Left lung (tissue), 10 donors: Measurements from ENCODE around the gene PRDM8. TPM values are rescaled to one million over a fixed set of nuclear protein-coding genes. Genes with fewer than 3 reads are reported as not detected.

Experiments
- ATAC-seq: fragments of 200-7000 bp; cut with Tn5 transposase; one replicate; pipeline ENCODE4 v1.9.1; 2020; ENCODE audit warnings: moderate library complexity
- DNase-seq, 4 donors: peaks; one replicate each; pipeline ENCODE4 v3.0.0-alpha.2; 2013 to 2020
- H3K27ac ChIP-seq, 2 donors: fragments of 200-600 bp; sonication (generic) in 1 of 2; one replicate each; pipeline versions ENCODE4 v1.5.0 to v1.8.0; 2020 to 2021
- H3K27me3 ChIP-seq, 2 donors: fragments of 200-600 bp; sonication (generic) in 1 of 2; one replicate each; pipeline versions ENCODE4 v1.5.0 to v1.8.0; 2020 to 2021
- H3K36me3 ChIP-seq, 2 donors: fragments of 200-600 bp; sonication (generic) in 1 of 2; one replicate each; pipeline versions ENCODE4 v1.5.0 to v1.8.0; 2020 to 2021
- H3K4me1 ChIP-seq, 2 donors: fragments of 200-600 bp; one replicate each; pipeline ENCODE4 v1.8.0; 2021
- H3K4me3 ChIP-seq, 2 donors: fragments of 200-600 bp; sonication (generic) in 1 of 2; one replicate each; pipeline versions ENCODE4 v1.5.0 to v1.8.0; 2020 to 2021; ENCODE audit warnings: mild to moderate bottlenecking in 1 of 2
- H3K9me3 ChIP-seq, 2 donors: fragments of 200-600 bp; sonication (generic) in 1 of 2; one replicate each; pipeline versions ENCODE4 v1.5.0 to v1.8.0; 2020 to 2021
- CTCF ChIP-seq, 2 donors: fragments of 200-600 bp; sonication (generic) in 1 of 2; IDR thresholded peaks; one replicate each; pipeline versions ENCODE4 v1.5.0 to v1.8.0; 2021; ENCODE audit warnings: antibody characterized with exemption in 2 of 2
- intact Hi-C, 2 donors: fragments of 100-400 bp; cut with DNase I; formaldehyde crosslinking; loops; one replicate each; pipeline versions ENCODE4 v1.11.2 to v1.14.2; 2022
- polyA plus RNA-seq, 6 donors: library from polyadenylated mRNA; unstranded; fragments of 120-200 nt; gene quantifications; one replicate each; pipeline ENCODE4 v1.2.1, GENCODE V29; 2013; ENCODE audit not compliant: insufficient read length in 6 of 6
- total RNA-seq, 2 donors: library from RNA; stranded (reverse); fragmentation: NEBNext Ultra II Directional; extraction: Animal tissue kit (Norgen Biotek cat#: 25700); gene quantifications; one replicate each; pipeline ENCODE4 v1.2.1, GENCODE V29; 2021
- donor health status: DM: no; HTN: yes; CAD: no.
- donor health status: DM: no; HTN: no; CAD: no.

The PRDM8 gene
- total and polyA plus RNA-seq, 8 donors = 0.41 to 1.9 (median 1.2) TPM

- Histone ChIP-seq H3K9me3 (no peaks in the 10 kb centered on the region), H3K36me3 (no peaks in the 10 kb centered on the region), H3K4me3 (no peak overlapping the region), H3K4me1 (peaks cover 8 to 49% of the 10 kb centered on the region in 2 donors), H3K27me3 (peaks cover 82 to 100% of the 10 kb centered on the region in 2 donors), H3K27ac (no peak overlapping the region)
- intact Hi-C loops = no loop called here
- no peak for TF ChIP-seq CTCF (IDR thresholded peaks at IDR 0.05)
- no peak for ATAC-seq
- DNase-seq = no peak
These were observed 1.8 kb downstream of the PRDM8 start for GRCh38 chr4:80199004-80199560.

DNA sequence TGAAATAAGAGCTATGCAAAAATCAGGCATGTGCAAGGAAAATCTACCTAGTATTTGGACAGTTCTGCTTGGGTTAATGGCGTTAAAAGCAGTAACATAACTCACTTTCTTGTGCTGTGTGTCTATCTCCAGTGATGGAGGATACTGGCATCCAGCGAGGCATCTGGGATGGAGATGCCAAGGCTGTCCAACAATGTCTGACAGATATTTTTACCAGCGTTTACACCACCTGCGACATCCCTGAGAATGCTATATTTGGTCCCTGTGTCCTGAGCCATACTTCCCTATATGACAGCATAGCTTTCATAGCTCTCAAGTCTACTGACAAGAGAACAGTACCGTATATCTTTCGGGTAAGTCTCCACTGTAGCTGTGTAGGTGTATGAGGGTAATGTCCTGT, 2.6 kb downstream of the PRDM8 start:
- intact Hi-C loops = no loop called here
- Histone ChIP-seq H3K4me3 (no peak overlapping the region), H3K36me3 (no peaks in the 10 kb centered on the region), H3K4me1 (peaks cover 8 to 49% of the 10 kb centered on the region in 2 donors), H3K27me3 (peaks cover 76 to 96% of the 10 kb centered on the region in 2 donors), H3K9me3 (no peaks in the 10 kb centered on the region), H3K27ac (no peak overlapping the region)
- TF ChIP-seq CTCF (IDR thresholded peaks at IDR 0.05) = no peak
- ATAC-seq (no peak), DNase-seq (no peak)

- H3K27ac ChIP-seq = no peak overlapping the region
These were observed 4.2 kb downstream of the PRDM8 start for GRCh38 chr4:80201252-80202151.

DNA sequence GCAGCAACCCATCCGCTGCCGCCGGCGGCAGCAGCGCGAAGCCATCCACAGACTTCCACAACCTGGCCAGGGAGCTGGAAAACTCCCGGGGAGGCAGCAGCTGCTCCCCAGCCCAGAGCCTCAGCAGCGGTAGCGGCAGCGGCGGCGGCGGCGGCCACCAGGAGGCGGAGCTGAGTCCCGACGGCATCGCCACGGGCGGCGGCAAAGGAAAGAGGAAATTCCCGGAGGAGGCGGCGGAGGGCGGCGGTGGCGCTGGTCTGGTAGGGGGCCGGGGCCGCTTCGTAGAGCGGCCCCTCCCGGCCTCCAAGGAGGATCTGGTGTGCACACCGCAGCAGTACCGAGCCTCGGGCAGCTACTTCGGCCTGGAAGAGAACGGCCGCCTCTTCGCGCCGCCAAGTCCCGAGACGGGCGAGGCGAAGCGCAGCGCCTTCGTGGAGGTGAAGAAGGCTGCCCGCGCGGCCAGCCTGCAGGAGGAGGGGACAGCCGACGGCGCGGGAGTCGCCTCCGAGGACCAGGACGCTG, 4.9 kb downstream of the PRDM8 start:
- H3K36me3 ChIP-seq = no peaks in the 10 kb centered on the region
- TF ChIP-seq CTCF (IDR thresholded peaks at IDR 0.05) = peak; percentile 70 to 89
- H3K9me3 ChIP-seq = no peaks in the 10 kb centered on the region
- H3K27me3 ChIP-seq = peaks cover 62 to 90% of the 10 kb centered on the region in 2 donors
- H3K4me1 ChIP-seq = peaks cover 8 to 30% of the 10 kb centered on the region in 2 donors
- H3K27ac ChIP-seq = peak overlapping the region in 1 of 2 donors; percentile 61
- intact Hi-C loops = no loop called here
- ATAC-seq (peak; percentile 95), DNase-seq (peak in 3 of 4 donors; percentile 71 to 99 (median 87))
- peak overlapping the region; percentile 39 to 64 for H3K4me3 ChIP-seq

More at GRCh38 chr4:80201252-80202151, 4.2 kb downstream of the PRDM8 start:
- Histone ChIP-seq H3K27me3 (peaks cover 63 to 90% of the 10 kb centered on the region in 2 donors), H3K36me3 (no peaks in the 10 kb centered on the region), H3K4me1 (peaks cover 8 to 38% of the 10 kb centered on the region in 2 donors), H3K4me3 (peak overlapping the region; percentile 39 to 64), H3K9me3 (no peaks in the 10 kb centered on the region)
- DNase-seq = peak in 1 of 4 donors; percentile 74
- intact Hi-C loops = no loop called here
- ATAC-seq = peak; percentile 9
- no peak for TF ChIP-seq CTCF (IDR thresholded peaks at IDR 0.05)
